ENCODE data around the gene RFC5. TPM values are rescaled to one million over a fixed set of nuclear protein-coding genes. Genes with fewer than 3 reads are reported as not detected.

Gene RFC5
- total and polyA plus RNA-seq, 2 of the 8 experiments (the other 6 are each of a cell fraction or from before 2014, with no cell fraction given), result 34.4 to 40.6 TPM

GRCh38 chr12:118068445-118068844, 51.9 kb downstream of the RFC5 start:
- no peaks in the 10 kb centered on the region for H3K79me2 ChIP-seq (ENCODE audit: control insufficient read depth in 1 of 2, insufficient read depth in 2 of 2, low read length in 2 of 2)
- no peak overlapping the region for H3K4me2 ChIP-seq (ENCODE audit: insufficient read depth in 1 of 2, low read depth in 2 of 2, low read length in 2 of 2)
- no peak overlapping the region for H3K18ac ChIP-seq (ENCODE audit: extremely low read depth, low read length)
- H3K9me3 ChIP-seq (ENCODE audit: insufficient read depth in 2 of 2, low read depth in 1 of 2, low read length in 1 of 2), result no peaks in the 10 kb centered on the region
- no peaks in the 10 kb centered on the region for H3K27me3 ChIP-seq (replicated peaks in 1 of 4; ENCODE audit: control insufficient read depth in 3 of 4, extremely low read depth in 1 of 4, insufficient read depth in 3 of 4, low read length in 3 of 4)
- FAIRE-seq (no peak), DNase-seq (ENCODE audit: low read depth in 1 of 2, low spot score in 2 of 2) (no peak)
- 89% methylated on average over 2 of the region's 2 CpGs; no CpG with 5 or more reads in 1 of the 2 experiments for WGBS, 2 experiments (ENCODE audit: extremely low coverage in 1 of 2, insufficient coverage in 1 of 2, insufficient read length in 1 of 2, insufficient replicate concordance in 2 of 2, low coverage in 1 of 2, low lambda C conversion rate in 2 of 2, missing lambda C conversion rate in 1 of 2)
- H2BK15ac ChIP-seq (ENCODE audit: low read length), result no peak overlapping the region
- CTCF ChIA-PET (ENCODE audit: partially characterized antibody), result interaction anchor here (0.5 to 5.5 kb wide), 6 partner anchors 9 to 97 kb away, joined by 3 to 49 read pairs (median 4); no protein-coding TSS in a partner anchor
- no peak overlapping the region for H3K23ac ChIP-seq (ENCODE audit: insufficient read length)
- H3K14ac ChIP-seq (ENCODE audit: insufficient read length), result no peak overlapping the region
- H4K8ac ChIP-seq (ENCODE audit: extremely low read depth, insufficient read depth, low read length), result no peak overlapping the region
- H4K20me1 ChIP-seq (replicated peaks in 1 of 2; ENCODE audit: control insufficient read depth in 1 of 2, insufficient read depth in 2 of 2, low read length in 2 of 2), result no peaks in the 10 kb centered on the region
- POLR2A ChIA-PET (ENCODE audit: partially characterized antibody), result interaction anchor here (3.7 to 12.8 kb wide), 4 partner anchors 11 to 34 kb away, joined by 22 to 106 read pairs (median 76); partner anchors contain the start of gene VSIG10
- H3K4me3 ChIP-seq (ENCODE audit: extremely low read depth in 1 of 4, insufficient read depth in 2 of 4, low read depth in 3 of 4, low read length in 4 of 4), result no peak overlapping the region
- peaks cover 2% of the 10 kb centered on the region; the same call in 1 of the 2 replicates for H3K79me1 ChIP-seq (ENCODE audit: low read depth, low read length)
- H3K56ac ChIP-seq (replicated peaks; ENCODE audit: insufficient read length, low read depth, low read length), result no peak overlapping the region
- no peak overlapping the region for H2BK12ac ChIP-seq (ENCODE audit: low read depth, low read length)
- peaks cover 3 to 7% (median 7%) of the 10 kb centered on the region in 4 experiments; a peak in 6 of 7 replicates for H3K4me1 ChIP-seq (replicated peaks in 1 of 4; ENCODE audit: control insufficient read depth in 3 of 4, insufficient read depth in 4 of 4, low read length in 3 of 4)
- H4K91ac ChIP-seq (replicated peaks; ENCODE audit: insufficient read length, low read length), result no peak overlapping the region
- TF ChIP-seq RNF2 (IDR thresholded peaks at IDR 0.05; ENCODE audit: borderline replicate concordance, low read depth, low read length, missing control alignments, poor library complexity, severe bottlenecking), result no peak
- TF ChIP-seq NRF1 (IDR thresholded peaks at IDR 0.05; ENCODE audit: low read depth, low read length), result no peak
- no peak for TF ChIP-seq SIN3A (conservative IDR thresholded peaks at IDR 0.05 in 1 of 2, IDR thresholded peaks at IDR 0.05 in 1 of 2; ENCODE audit: low read depth in 1 of 2, low read length in 2 of 2)
- no peak for TF ChIP-seq KDM5A (IDR thresholded peaks at IDR 0.05; ENCODE audit: low read length)
- TF ChIP-seq CHD1 (IDR thresholded peaks at IDR 0.05; ENCODE audit: low read depth, low read length), result no peak
- no peak overlapping the region for H2AFZ ChIP-seq (ENCODE audit: low read length)
- H2BK20ac ChIP-seq (ENCODE audit: low read length), result no peak overlapping the region
- no peak overlapping the region for H3K9ac ChIP-seq (replicated peaks in 1 of 4; ENCODE audit: extremely low read depth in 1 of 4, low read depth in 3 of 4, low read length in 3 of 4)
- H3K27ac ChIP-seq (ENCODE audit: low read depth, low read length), result no peak overlapping the region
- no peaks in the 10 kb centered on the region for H3K23me2 ChIP-seq (ENCODE audit: low read depth, low read length)
- H4K5ac ChIP-seq (ENCODE audit: insufficient read length, low read depth, low read length), result no peak overlapping the region
- H2BK120ac ChIP-seq (replicated peaks; ENCODE audit: low read depth, low read length), result no peak overlapping the region
- H2AK5ac ChIP-seq (ENCODE audit: low read depth, low read length), result no peak overlapping the region
- no peak overlapping the region for H3K4ac ChIP-seq (replicated peaks; ENCODE audit: insufficient read length, low read depth, low read length)
- H3K36me3 ChIP-seq (ENCODE audit: control insufficient read depth in 2 of 4, insufficient read depth in 4 of 4, low read length in 3 of 4), result peaks cover 10 to 56% (median 34%) of the 10 kb centered on the region in 4 experiments; a peak in 7 of 8 replicates
- no peak overlapping the region for H2BK5ac ChIP-seq (ENCODE audit: low read depth, low read length)
